GM23338 (cell line): Measurements from ENCODE around the gene NKD1.

ENCODE experiments used
- EZH2phosphoT487 ChIP-seq: fragments of 200-600 bp; sonication (generic); IDR thresholded peaks from one replicate; pipeline ENCODE4 v1.8.1; 2018; ENCODE audit warnings: antibody characterized with exemption; ENCODE audit not compliant: unreplicated experiment
- TF ChIP-seq, protein P1 (sequence below), 2 experiments: fragments of 200-600 bp in 1 of 2; sonication (generic) in 1 of 2; conservative IDR thresholded peaks; 2 replicates each; pipeline versions ENCODE4 v1.5.1 to v1.6.1; 2016 to 2017; ENCODE audit warnings: antibody characterized with exemption in 2 of 2, low read depth in 2 of 2, mild to moderate bottlenecking in 2 of 2, moderate library complexity in 1 of 2

- TF ChIP-seq, protein P1, sequence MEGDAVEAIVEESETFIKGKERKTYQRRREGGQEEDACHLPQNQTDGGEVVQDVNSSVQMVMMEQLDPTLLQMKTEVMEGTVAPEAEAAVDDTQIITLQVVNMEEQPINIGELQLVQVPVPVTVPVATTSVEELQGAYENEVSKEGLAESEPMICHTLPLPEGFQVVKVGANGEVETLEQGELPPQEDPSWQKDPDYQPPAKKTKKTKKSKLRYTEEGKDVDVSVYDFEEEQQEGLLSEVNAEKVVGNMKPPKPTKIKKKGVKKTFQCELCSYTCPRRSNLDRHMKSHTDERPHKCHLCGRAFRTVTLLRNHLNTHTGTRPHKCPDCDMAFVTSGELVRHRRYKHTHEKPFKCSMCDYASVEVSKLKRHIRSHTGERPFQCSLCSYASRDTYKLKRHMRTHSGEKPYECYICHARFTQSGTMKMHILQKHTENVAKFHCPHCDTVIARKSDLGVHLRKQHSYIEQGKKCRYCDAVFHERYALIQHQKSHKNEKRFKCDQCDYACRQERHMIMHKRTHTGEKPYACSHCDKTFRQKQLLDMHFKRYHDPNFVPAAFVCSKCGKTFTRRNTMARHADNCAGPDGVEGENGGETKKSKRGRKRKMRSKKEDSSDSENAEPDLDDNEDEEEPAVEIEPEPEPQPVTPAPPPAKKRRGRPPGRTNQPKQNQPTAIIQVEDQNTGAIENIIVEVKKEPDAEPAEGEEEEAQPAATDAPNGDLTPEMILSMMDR (conservative IDR thresholded peaks at IDR 0.05; ENCODE audit: low read depth in 2 of 2): no peak
- TF ChIP-seq EZH2phosphoT487: no peak
Measured at GRCh38 chr16:50605733-50606430, 57.7 kb downstream of the NKD1 start.
